ENCODE results near the gene CACNA1S. TPM values are rescaled to one million over a fixed set of nuclear protein-coding genes. Genes with fewer than 3 reads are reported as not detected.

CACNA1S gene
- total and polyA plus RNA-seq, 2 experiments from 2014 or later, result not detected

- H3K4me1 ChIP-seq (ENCODE audit: insufficient read depth), result no peaks in the 10 kb centered on the region
- no peak overlapping the region for H2AFZ ChIP-seq
- no peaks in the 10 kb centered on the region for H4K20me1 ChIP-seq (ENCODE audit: insufficient read depth, poor library complexity, severe bottlenecking)
- H3K4me3 ChIP-seq, result no peak overlapping the region
- no peaks in the 10 kb centered on the region for H3K9me3 ChIP-seq (ENCODE audit: low read depth)
- H3K27me3 ChIP-seq, result no peaks in the 10 kb centered on the region
- DNase-seq (ENCODE audit: low spot score), result no peak
- no peak overlapping the region for H3K27ac ChIP-seq
- 95% methylated on average over 4 of the region's 4 CpGs for WGBS (ENCODE audit: low lambda C conversion rate, missing lambda C conversion rate)
- no peak overlapping the region for H3K4me2 ChIP-seq
- H3K79me2 ChIP-seq, result no peaks in the 10 kb centered on the region
- no peaks in the 10 kb centered on the region for H3K36me3 ChIP-seq (replicated peaks; ENCODE audit: insufficient read depth, low read depth)
- H3K9me2 ChIP-seq (replicated peaks; ENCODE audit: insufficient read depth), result no peaks in the 10 kb centered on the region
- TF ChIP-seq CTCF (IDR thresholded peaks at IDR 0.05; ENCODE audit: poor library complexity), result no peak
- no peak for TF ChIP-seq EZH2phosphoT487 (IDR thresholded peaks at IDR 0.05; ENCODE audit: low read depth, severe bottlenecking, unreplicated experiment)
- TF ChIP-seq EZH2 (IDR thresholded peaks at IDR 0.05; ENCODE audit: borderline replicate concordance), result no peak
Observed at GRCh38 chr1:201091256-201091655, 21.0 kb downstream of the CACNA1S start.

- no peak for TF ChIP-seq EZH2phosphoT487 (IDR thresholded peaks at IDR 0.05; ENCODE audit: low read depth, severe bottlenecking, unreplicated experiment)
- TF ChIP-seq CTCF (IDR thresholded peaks at IDR 0.05; ENCODE audit: poor library complexity), result no peak
- no peak for TF ChIP-seq EZH2 (IDR thresholded peaks at IDR 0.05; ENCODE audit: borderline replicate concordance)
- DNase-seq (ENCODE audit: low spot score), result no peak
- Histone ChIP-seq H4K20me1 (ENCODE audit: insufficient read depth, poor library complexity, severe bottlenecking) (no peaks in the 10 kb centered on the region), H3K4me3 (no peak overlapping the region), H3K79me2 (no peaks in the 10 kb centered on the region), H3K4me1 (ENCODE audit: insufficient read depth) (no peaks in the 10 kb centered on the region), H3K9me2 (replicated peaks; ENCODE audit: insufficient read depth) (no peaks in the 10 kb centered on the region), H3K27me3 (no peaks in the 10 kb centered on the region), H3K4me2 (no peak overlapping the region), H3K27ac (peak overlapping the region; percentile 47), H3K36me3 (replicated peaks; ENCODE audit: insufficient read depth, low read depth) (no peaks in the 10 kb centered on the region), H3K9me3 (ENCODE audit: low read depth) (no peaks in the 10 kb centered on the region), H2AFZ (no peak overlapping the region)
- 75% methylated on average over 4 of the region's 4 CpGs for WGBS (ENCODE audit: low lambda C conversion rate, missing lambda C conversion rate)
Observed at GRCh38 chr1:201090541-201090940, 21.7 kb downstream of the CACNA1S start.

GRCh38 chr1:201089596-201089995 lies 22.6 kb downstream of the CACNA1S start:
- no peak for TF ChIP-seq EZH2 (IDR thresholded peaks at IDR 0.05; ENCODE audit: borderline replicate concordance)
- no peak for TF ChIP-seq EZH2phosphoT487 (IDR thresholded peaks at IDR 0.05; ENCODE audit: low read depth, severe bottlenecking, unreplicated experiment)
- no peak for TF ChIP-seq CTCF (IDR thresholded peaks at IDR 0.05; ENCODE audit: poor library complexity)
- Histone ChIP-seq H3K4me1 (ENCODE audit: insufficient read depth) (no peaks in the 10 kb centered on the region), H3K4me2 (no peak overlapping the region), H2AFZ (no peak overlapping the region), H3K36me3 (replicated peaks; ENCODE audit: insufficient read depth, low read depth) (no peaks in the 10 kb centered on the region), H3K27ac (no peak overlapping the region), H3K9me3 (ENCODE audit: low read depth) (no peaks in the 10 kb centered on the region), H3K27me3 (no peaks in the 10 kb centered on the region), H3K9me2 (replicated peaks; ENCODE audit: insufficient read depth) (no peaks in the 10 kb centered on the region), H3K79me2 (no peaks in the 10 kb centered on the region), H4K20me1 (ENCODE audit: insufficient read depth, poor library complexity, severe bottlenecking) (no peaks in the 10 kb centered on the region), H3K4me3 (no peak overlapping the region)
- no peak for DNase-seq (ENCODE audit: low spot score)
- 52% methylated on average over 5 of the region's 5 CpGs for WGBS (ENCODE audit: low lambda C conversion rate, missing lambda C conversion rate)

Data from hepatocyte (in vitro differentiated cells).